NCI-H1048 (cell line): Measurements from ENCODE around the gene NEDD8.
"Not testable (repeated sequence)": the region's sequence is repeated elsewhere in the genome, so short reads cannot be mapped to it uniquely, and the experiment has no call there.

Experiments
- DNase-seq: peaks from one replicate; lab custom pipeline; 2025; lab: John Stamatoyannopoulos, UW

The NEDD8 gene

GRCh38 chr14:24247422-24247821, 15.3 kb upstream of the NEDD8 start:
- no peak for DNase-seq

GRCh38 chr14:24246765-24247212, 14.6 kb upstream of the NEDD8 start:
- no peak for DNase-seq

GRCh38 chr14:24245350-24245749, 13.2 kb upstream of the NEDD8 start:
- DNase-seq, result not testable (repeated sequence)

- no peak for DNase-seq
These were observed 11.2 kb upstream of the NEDD8 start for GRCh38 chr14:24243336-24243836.

- peak; percentile 79 for DNase-seq
These were observed 9.8 kb upstream of the NEDD8 start for GRCh38 chr14:24241829-24242443.

GRCh38 chr14:24240110-24240918, 8.1 kb upstream of the NEDD8 start:
- no peak for DNase-seq

- DNase-seq, result no peak
These were observed 6.4 kb upstream of the NEDD8 start for GRCh38 chr14:24238527-24239037.

- DNase-seq, result no peak
These were observed 6.0 kb upstream of the NEDD8 start for GRCh38 chr14:24238123-24238522.

GRCh38 chr14:24237463-24237955, 5.3 kb upstream of the NEDD8 start:
- DNase-seq, result no peak

GRCh38 chr14:24236689-24237462, 4.7 kb upstream of the NEDD8 start:
- no peak for DNase-seq

- DNase-seq, result no peak
These were observed 3.9 kb upstream of the NEDD8 start for GRCh38 chr14:24235804-24236688.

- DNase-seq, result no peak
These were observed 2.2 kb upstream of the NEDD8 start for GRCh38 chr14:24234095-24235005.

GRCh38 chr14:24233538-24233866, 1.3 kb upstream of the NEDD8 start:
- DNase-seq, result no peak

- DNase-seq, result no peak
These were observed 724 bp upstream of the NEDD8 start, which contains the start of gene GMPR2 for GRCh38 chr14:24232645-24233537. Gene GMPR2, plus strand, starts transcription at chr14:24232929. Its CDS starts 325 bp downstream, at chr14:24233254.

GRCh38 chr14:24231263-24232120, 675 bp downstream of the NEDD8 start:
- DNase-seq, result no peak

- no peak for DNase-seq
These were observed 3.3 kb downstream of the NEDD8 start for GRCh38 chr14:24228902-24229301.

- no peak for DNase-seq
These were observed 5.7 kb downstream of the NEDD8 start for GRCh38 chr14:24226473-24226872.

- DNase-seq, result no peak
These were observed 7.5 kb downstream of the NEDD8 start for GRCh38 chr14:24224618-24225071.
